Body of pancreas (tissue), 4 donors: Measurements from ENCODE around the gene DGLUCY. TPM values are rescaled to one million over a fixed set of nuclear protein-coding genes. Genes with fewer than 3 reads are reported as not detected.

ENCODE experiments used
- ATAC-seq: fragments of 150-250 bp; one replicate; pipeline ENCODE4 v1.9.1; 2016
- DNase-seq, 4 donors: peaks; one replicate each; pipeline ENCODE4 v3.0.0-alpha.2; 2019
- H3K27ac ChIP-seq, 4 donors: fragments of 200-600 bp; sonication (generic); 1 replicate in 3 of 4; 2 replicates in 1 of 4; pipeline versions ENCODE4 v1.5.1 to v1.6.1; 2016 to 2019; ENCODE audit warnings: mild to moderate bottlenecking in 1 of 4, mixed read lengths in 1 of 4, moderate library complexity in 1 of 4
- H3K27me3 ChIP-seq, 2 donors: fragments of 200-600 bp; sonication (generic); one replicate each; pipeline ENCODE4 v1.6.0; 2016; ENCODE audit warnings: mild to moderate bottlenecking in 1 of 2
- H3K36me3 ChIP-seq, 2 donors: fragments of 200-600 bp; sonication (generic); replicated peaks in 1 of 2; 2 replicates each; pipeline ENCODE4 v1.5.1; 2016; ENCODE audit warnings: low read depth in 2 of 2; ENCODE audit not compliant: insufficient read depth in 1 of 2
- H3K4me1 ChIP-seq: fragments of 200-600 bp; sonication (generic); one replicate; pipeline ENCODE4 v1.6.0; 2016
- H3K4me3 ChIP-seq, 2 donors: fragments of 200-600 bp; sonication (generic); 1 replicate in 1 of 2; 2 replicates in 1 of 2; pipeline ENCODE4 v1.5.1; 2016 to 2019
- H3K9me3 ChIP-seq, 3 donors: fragments of 200-600 bp; sonication (generic); 1 replicate in 2 of 3; 2 replicates in 1 of 3; pipeline ENCODE4 v1.5.1; 2016
- CTCF ChIP-seq, 7 experiments: fragments of 450-650 bp in 4 of 7; fragments of 200-600 bp in 3 of 7; sonication (generic) in 3 of 7; IDR thresholded peaks; one replicate each; pipeline ENCODE4 v1.5.1; 2016 to 2019; ENCODE audit warnings: antibody characterized with exemption in 7 of 7
- POLR2A ChIP-seq, 3 donors: fragments of 450-650 bp; IDR thresholded peaks; one replicate each; pipeline ENCODE4 v1.6.1; 2016; ENCODE audit warnings: antibody characterized with exemption in 3 of 3, mild to moderate bottlenecking in 2 of 3
- WGBS, 2 donors: methylation state at CpG; one replicate each; pipeline ENCODE4 v1.1.5; 2017; 5-methylcytosine and 5-hydroxymethylcytosine counted together
- intact Hi-C: fragments of 100-400 bp; cut with DNase I; formaldehyde crosslinking; loops from one replicate; pipeline ENCODE4 v1.15.1; 2023
- total RNA-seq, 2 donors: library from RNA; depleted of rRNA; stranded (reverse); fragments of >200 nt; gene quantifications; one replicate each; pipeline ENCODE4 v1.1.0, GENCODE V29; 2016

Gene DGLUCY
- total RNA-seq, 2 donors from 2014 or later = 30.9 to 77.8 TPM

DNA sequence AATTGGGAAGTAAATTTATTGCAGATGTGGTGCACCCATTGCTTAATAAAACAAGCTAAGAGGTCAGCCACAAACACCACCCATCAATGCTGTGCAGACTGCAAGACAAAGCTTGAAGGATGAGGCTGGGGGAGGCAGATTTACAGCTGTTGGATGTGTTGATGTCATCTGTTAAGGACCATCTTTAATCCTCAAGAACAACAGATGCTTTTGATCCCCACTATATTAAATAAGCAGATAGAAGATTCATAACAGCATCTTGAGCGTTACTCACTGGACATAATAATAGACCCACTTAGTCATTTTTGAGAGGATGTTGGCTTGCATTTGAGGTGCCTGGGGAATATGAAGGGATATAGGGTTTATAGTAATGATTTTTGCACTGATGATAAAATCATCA, 71.8 kb downstream of the DGLUCY start:
- no peak overlapping the region for H3K27ac ChIP-seq
- H3K9me3 ChIP-seq = no peaks in the 10 kb centered on the region
- no peaks in the 10 kb centered on the region for H3K4me1 ChIP-seq
- no peak overlapping the region for H3K4me3 ChIP-seq
- intact Hi-C loops = no loop called here
- H3K27me3 ChIP-seq = no peaks in the 10 kb centered on the region
- 73 to 86% methylated on average over 1 of the region's 1 CpG for WGBS, 2 donors
- H3K36me3 ChIP-seq = peaks cover 0 to 31% of the 10 kb centered on the region in 2 donors
- ATAC-seq (no peak), DNase-seq (no peak)
- TF ChIP-seq CTCF (IDR thresholded peaks at IDR 0.05) = no peak
- TF ChIP-seq POLR2A (IDR thresholded peaks at IDR 0.05) = no peak

GRCh38 chr14:91186515-91187066, 72.7 kb downstream of the DGLUCY start:
- peaks cover 0 to 29% of the 10 kb centered on the region in 2 donors for H3K36me3 ChIP-seq
- intact Hi-C loops = no loop called here
- 67 to 94% methylated on average over 3 to 4 of the region's 4 CpGs for WGBS, 2 donors
- ATAC-seq (no peak), DNase-seq (no peak)
- no peak for TF ChIP-seq CTCF (IDR thresholded peaks at IDR 0.05)
- TF ChIP-seq POLR2A (IDR thresholded peaks at IDR 0.05) = no peak
- no peaks in the 10 kb centered on the region for H3K9me3 ChIP-seq
- no peak overlapping the region for H3K4me3 ChIP-seq
- no peak overlapping the region for H3K27ac ChIP-seq
- no peaks in the 10 kb centered on the region for H3K4me1 ChIP-seq
- no peaks in the 10 kb centered on the region for H3K27me3 ChIP-seq

DNA sequence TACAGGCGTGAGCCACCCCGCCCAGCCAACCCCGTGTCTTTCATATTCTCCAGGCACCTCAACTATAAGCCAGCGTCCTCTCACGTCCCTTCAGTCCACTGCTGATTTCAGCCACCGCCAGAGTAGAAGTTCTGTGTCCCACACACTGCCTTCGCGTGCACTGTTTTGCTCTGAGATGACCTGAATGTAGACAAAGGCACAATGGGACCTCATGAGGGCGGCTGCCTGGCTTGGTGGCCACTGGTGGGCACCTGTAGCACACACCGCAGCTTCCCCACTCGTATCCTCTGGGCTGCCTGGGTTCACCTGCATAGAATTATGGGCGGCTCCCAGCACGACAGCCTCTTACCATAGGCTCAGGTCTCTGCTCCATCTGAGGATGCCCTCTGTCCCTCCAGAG, 73.4 kb downstream of the DGLUCY start:
- no peak for TF ChIP-seq CTCF (IDR thresholded peaks at IDR 0.05)
- TF ChIP-seq POLR2A (IDR thresholded peaks at IDR 0.05) = no peak
- Histone ChIP-seq H3K27me3 (no peaks in the 10 kb centered on the region), H3K4me3 (no peak overlapping the region), H3K9me3 (no peaks in the 10 kb centered on the region), H3K36me3 (peaks cover 0 to 27% of the 10 kb centered on the region in 2 donors), H3K27ac (no peak overlapping the region), H3K4me1 (no peaks in the 10 kb centered on the region)
- WGBS, 2 donors = 94 to 95% methylated on average over 8 to 13 of the region's 13 CpGs
- DNase-seq (no peak), ATAC-seq (no peak)
- intact Hi-C loops = no loop called here

GRCh38 chr14:91190853-91191252, 77.0 kb downstream of the DGLUCY start:
- TF ChIP-seq POLR2A (IDR thresholded peaks at IDR 0.05) = no peak
- TF ChIP-seq CTCF (IDR thresholded peaks at IDR 0.05) = no peak
- no peak overlapping the region for H3K4me3 ChIP-seq
- no peaks in the 10 kb centered on the region for H3K27me3 ChIP-seq
- ATAC-seq (peak; percentile 21), DNase-seq (no peak)
- 90 to 97% methylated on average over 8 to 9 of the region's 9 CpGs for WGBS, 2 donors
- H3K36me3 ChIP-seq = peaks cover 0 to 22% of the 10 kb centered on the region in 2 donors
- H3K27ac ChIP-seq = no peak overlapping the region
- H3K4me1 ChIP-seq = no peaks in the 10 kb centered on the region
- no peaks in the 10 kb centered on the region for H3K9me3 ChIP-seq
- intact Hi-C loops = no loop called here

- H3K4me1 ChIP-seq = no peaks in the 10 kb centered on the region
- H3K36me3 ChIP-seq = peaks cover 0 to 16% of the 10 kb centered on the region in 2 donors
- no peak overlapping the region for H3K27ac ChIP-seq
- no peaks in the 10 kb centered on the region for H3K27me3 ChIP-seq
- DNase-seq = no peak
- H3K4me3 ChIP-seq = no peak overlapping the region
- WGBS, 2 donors = 86 to 89% methylated on average over 12 of the region's 12 CpGs
- intact Hi-C loops = no loop called here
- no peaks in the 10 kb centered on the region for H3K9me3 ChIP-seq
- no peak for ATAC-seq
- TF ChIP-seq POLR2A (IDR thresholded peaks at IDR 0.05) (no peak), CTCF (IDR thresholded peaks at IDR 0.05) (no peak)
Observed at GRCh38 chr14:91193069-91193468, 79.2 kb downstream of the DGLUCY start.
